Retina (tissue), 1 donor: ENCODE data around the gene CTCFL.

ENCODE experiments used
- DNase-seq: peaks from one replicate; pipeline ENCODE4 v3.0.0-alpha.2; 2016

The CTCFL gene, protein sequence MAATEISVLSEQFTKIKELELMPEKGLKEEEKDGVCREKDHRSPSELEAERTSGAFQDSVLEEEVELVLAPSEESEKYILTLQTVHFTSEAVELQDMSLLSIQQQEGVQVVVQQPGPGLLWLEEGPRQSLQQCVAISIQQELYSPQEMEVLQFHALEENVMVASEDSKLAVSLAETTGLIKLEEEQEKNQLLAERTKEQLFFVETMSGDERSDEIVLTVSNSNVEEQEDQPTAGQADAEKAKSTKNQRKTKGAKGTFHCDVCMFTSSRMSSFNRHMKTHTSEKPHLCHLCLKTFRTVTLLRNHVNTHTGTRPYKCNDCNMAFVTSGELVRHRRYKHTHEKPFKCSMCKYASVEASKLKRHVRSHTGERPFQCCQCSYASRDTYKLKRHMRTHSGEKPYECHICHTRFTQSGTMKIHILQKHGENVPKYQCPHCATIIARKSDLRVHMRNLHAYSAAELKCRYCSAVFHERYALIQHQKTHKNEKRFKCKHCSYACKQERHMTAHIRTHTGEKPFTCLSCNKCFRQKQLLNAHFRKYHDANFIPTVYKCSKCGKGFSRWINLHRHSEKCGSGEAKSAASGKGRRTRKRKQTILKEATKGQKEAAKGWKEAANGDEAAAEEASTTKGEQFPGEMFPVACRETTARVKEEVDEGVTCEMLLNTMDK

DNA sequence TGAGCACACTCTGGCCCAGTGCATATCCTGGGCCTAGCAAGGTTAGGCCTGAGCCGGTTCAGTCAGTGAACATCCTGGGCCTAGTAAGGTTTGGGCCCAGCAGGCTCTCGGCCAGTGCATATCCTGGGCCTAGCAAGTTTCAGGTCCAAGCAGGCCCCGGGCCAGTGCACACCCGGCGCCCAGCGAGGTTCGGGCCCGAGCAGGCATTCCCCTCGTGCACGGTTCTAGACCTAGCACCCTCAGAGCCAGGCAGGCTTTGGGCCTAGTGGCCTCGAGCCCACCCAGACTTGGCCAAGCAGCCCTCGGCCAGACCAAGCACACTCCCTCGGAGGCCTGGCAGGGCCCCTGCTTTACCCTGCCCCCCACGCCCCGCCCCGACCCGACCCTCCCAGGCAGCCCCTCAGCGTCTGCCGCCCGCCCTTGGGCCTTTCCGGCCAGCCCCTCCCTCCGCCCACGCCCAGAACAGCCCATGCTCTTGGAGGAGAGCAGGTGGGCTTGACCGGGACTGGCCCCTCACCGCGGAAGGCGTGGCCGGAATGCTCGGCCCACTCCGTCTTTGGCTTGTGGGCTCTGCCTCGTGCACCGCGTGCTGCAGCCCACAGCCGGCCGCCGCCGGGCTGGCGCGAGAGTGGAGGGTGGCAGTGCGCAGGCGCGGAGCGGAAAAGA lies at the start of gene CTCFL:
Gene CTCFL (minus strand): TSS at position 630 of the 666 bp plus-strand sequence. CDS start 935 bp downstream, outside the sequence.
- DNase-seq = no peak

DNA sequence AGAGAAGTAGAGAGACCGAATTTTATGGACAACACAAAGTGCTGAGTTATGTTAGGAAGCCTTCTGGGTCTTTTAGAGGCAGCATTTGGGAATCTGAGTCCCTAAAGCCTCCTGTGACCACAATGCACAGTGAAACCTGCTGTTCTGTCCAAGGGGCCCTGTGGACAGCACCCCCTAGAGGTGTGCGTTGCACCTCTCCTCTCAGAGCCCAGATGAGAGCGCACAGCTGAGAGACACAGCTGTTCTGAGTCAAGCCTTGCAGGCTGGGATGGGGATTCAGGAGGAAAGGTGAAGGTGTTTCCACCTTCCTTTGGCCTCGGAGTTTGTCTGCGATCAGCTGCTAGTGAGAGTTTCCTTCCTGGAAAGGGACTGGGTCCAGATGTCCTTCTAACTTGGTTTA lies 49.0 kb upstream of the CTCFL start:
- DNase-seq = no peak

DNA sequence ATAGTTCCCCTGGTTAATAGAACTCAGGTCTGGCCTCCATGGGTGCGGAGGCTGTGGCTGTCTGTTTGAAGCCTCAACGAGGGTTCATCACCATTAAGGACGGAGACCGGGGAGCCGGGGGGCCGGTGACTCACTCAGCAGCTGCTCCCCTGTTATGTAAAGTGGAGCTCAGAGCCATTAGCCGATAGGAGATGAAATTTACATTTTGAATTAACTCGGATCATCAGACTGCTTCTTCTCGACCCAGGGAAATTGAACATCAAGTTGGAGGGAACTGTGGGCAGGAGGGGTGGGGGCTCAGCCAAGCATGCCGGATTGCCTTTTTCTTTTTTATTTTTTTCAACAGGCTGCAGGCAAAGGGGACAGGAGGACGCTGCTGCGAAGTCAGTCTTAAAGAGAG lies 48.3 kb upstream of the CTCFL start:
- no peak for DNase-seq

DNA sequence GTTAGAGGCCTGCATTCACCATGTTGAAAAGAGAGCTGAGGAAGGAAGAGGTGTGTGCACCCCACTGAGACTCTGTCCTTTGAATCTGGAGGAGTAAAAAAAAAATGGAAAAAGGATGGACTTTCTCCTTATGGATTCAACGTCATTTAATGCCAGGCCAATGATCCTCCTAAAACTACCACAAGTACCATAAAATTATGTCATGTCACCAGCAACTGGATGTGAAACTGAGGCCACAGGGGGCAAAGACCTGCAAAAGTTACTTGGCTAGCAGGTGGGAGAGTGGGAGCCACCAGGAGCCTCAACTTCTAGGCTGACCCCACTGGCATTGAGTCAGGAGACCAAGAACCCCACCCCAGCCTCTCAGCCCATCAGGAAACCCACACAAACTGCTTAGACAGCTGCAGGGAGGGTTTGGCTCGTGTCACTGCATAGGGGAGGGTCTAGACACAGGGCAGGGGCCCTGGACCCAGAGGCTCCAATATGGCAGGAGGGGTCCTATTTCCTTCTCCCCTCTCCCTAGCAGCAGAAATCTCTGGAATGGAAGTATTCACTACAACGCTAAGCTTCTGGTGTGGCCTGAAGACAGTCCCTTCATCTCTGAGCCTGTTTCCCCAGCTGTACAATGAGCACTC lies 47.0 kb upstream of the CTCFL start:
- no peak for DNase-seq

DNA sequence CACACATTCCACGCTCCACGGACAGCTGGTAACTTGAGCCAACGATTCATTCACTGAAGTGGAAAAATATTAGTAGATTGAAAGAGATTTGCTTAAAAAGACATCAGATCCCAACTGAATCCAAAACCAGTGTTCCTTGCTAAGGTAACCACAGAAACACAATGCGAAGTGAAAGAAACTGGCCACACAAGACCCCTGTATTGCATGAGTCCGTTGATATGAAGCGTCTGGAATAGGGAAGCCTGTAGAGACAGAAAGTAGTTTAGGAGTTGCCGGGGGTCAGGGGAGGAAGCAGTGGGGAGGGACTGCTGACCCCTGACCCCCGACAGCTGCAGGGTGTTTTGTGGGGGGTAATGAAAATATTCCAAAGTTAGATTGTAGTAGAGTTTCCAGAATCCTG lies 46.0 kb upstream of the CTCFL start:
- no peak for DNase-seq

DNA sequence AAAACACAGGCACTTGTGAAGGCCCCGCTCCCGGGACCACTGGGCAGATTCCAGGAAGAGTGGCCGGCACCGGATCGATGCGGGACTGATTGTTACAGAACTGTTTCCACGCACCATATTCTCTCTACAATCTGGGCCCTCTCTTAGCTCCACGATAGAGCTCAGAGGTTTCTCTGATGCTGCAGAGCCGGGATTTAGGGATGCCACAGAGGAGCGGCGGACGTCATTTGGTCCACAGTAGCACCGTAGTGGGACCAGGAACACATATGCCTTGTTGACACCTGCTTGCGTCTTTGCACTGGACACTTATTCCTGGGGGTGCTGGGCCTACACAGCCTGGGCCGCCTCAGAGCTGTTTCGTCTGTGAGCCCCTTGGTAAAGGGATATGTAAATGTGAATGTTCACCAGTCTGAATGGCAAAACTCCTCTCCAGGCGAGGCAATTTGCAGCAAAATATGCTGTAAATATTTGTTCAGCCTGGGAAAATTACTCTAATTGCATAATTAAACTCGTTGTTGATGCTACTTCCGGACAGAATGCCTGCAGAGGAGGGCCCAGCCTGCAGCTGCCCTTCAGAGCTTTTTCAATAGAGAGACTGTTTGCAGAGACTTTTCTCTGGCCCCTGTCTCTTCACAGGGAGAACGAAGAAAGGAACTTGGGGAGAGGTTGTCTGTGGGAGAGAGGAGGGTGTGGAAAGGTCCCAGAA lies 45.4 kb upstream of the CTCFL start:
- DNase-seq = no peak

DNA sequence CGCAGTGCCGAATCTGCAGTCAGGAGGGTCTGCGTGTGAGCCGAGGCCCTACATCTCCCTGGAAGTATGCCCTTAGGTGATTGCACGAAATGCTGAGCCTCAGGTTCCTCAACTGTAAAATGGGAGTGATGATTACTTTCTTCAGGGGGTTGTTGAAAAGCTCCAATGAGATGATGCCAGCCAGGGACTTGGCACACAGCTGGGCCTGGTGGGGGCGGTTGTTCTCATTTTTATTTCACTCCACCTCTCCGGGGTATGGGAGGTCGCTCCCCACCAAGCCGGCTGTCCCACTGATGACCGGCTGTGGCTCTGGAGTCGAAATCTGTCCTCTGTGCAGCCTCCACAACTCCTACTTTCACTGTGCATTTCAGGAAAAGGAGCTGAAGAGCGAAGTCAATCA lies 44.0 kb upstream of the CTCFL start:
- DNase-seq = no peak

DNA sequence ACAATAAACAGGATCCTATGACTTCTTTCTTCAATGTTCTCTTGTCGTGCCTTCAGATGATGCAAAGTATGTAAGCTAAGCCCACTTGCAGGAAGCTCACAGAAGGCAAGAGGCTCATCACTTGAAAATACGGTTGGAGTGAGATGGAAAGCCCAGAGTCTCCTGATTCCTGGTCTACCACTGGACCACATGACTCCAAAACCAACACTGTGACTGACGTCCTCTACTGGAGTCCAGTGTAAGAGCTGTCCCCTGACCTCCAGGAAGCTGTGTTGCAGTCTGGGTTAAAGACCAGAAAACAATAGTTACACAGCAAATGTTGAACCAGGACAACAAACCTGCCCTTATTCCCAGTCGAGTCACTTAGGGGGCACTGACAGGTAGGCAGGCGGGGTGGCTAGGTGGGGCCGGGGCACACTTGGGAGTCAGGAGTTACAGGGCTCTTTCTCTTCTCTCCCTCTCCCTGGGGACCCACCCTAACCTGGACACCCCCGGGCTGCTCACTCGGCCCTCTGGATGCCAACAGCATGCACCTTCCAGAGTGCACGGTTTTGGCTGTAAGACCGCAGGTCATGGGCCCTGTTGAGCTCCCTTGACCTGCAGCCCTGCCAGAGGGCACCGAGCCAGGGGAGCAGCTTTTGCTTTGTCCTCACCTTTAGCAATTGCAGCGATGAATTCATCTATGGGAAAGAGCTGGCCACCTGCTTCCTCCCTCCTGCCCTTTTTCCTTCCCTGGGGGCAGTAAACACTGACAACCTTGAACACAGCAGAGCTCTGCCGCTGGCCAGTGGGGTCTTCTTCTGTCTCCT lies 43.4 kb upstream of the CTCFL start:
- DNase-seq = no peak

DNA sequence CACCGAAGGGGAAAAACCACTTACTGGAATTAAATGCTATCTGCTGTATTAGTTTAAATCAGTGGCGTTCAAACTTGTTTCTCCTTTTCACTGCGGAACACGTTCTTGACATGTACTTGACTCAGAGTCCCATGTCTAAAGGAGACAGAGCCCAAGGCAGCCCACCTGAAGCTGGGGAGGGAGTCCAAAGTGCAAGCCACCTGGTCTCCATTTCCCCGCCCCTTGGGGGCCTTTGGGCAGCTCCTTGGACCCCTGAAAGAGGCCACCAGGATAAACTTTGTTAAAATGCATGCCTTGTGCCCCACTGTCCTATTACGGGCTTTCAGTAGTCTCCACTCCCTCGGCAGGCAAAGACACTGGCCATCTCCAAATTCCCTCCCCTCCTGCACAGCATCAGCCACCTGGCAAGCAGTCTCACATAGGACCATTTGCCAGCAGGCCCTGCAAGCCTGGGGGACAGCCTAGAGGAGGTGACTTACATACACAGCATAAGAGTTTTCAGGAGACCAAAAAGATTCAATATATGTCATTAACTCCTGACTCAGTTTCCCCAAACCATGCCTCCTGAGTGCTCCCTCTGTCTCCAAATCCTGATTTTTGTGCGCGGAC lies 42.6 kb upstream of the CTCFL start:
- no peak for DNase-seq

DNA sequence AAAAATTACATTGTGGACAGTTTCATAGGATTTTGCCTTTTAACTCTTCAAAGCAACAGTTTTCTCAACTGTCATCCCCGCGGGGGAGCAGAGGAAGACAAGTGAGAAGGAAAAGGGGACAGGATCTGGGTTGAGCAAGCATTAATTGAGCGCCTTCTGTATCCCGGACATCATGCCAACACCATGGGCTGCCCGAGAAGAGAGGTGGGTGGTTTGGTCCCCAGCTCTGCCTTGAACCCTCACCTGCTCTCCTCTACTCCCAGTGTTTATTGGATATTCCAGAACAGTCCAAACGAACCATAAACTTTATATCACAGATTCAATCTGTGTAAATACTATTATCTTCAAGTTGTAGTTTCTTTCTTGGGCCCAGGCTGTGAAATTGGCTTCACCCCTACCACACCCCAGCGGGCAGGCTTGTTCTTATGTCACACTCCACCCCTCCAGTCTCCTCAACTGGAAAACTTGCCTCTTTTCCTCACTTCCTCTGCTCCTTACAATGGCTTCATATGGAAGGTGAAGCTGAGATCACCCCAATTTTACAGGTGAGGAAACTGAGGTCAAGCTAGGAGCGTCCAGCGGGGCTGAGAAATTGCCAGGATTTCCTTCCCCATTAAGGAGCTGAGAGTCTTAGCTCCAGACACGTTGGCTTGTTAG lies 42.0 kb upstream of the CTCFL start:
- no peak for DNase-seq

DNA sequence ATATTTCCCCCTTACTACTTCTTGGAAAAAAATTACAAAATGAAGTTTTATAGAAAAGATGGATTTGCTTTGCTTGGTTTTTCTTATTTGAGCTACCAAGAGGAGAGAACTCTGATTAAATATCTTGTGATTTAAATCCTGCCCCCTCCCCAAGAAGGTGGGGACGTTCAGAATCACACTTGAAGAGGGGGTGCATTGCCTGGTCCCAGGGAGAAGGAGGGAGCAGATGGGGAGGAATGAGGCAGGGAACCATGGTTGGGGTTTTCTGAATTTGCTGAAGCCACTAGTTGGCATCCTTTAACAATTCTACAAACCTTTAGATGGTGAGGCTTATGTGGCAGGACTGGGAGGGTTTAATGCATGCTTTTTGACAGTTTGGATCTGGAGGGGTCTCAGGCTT lies 41.5 kb upstream of the CTCFL start:
- DNase-seq = no peak

DNA sequence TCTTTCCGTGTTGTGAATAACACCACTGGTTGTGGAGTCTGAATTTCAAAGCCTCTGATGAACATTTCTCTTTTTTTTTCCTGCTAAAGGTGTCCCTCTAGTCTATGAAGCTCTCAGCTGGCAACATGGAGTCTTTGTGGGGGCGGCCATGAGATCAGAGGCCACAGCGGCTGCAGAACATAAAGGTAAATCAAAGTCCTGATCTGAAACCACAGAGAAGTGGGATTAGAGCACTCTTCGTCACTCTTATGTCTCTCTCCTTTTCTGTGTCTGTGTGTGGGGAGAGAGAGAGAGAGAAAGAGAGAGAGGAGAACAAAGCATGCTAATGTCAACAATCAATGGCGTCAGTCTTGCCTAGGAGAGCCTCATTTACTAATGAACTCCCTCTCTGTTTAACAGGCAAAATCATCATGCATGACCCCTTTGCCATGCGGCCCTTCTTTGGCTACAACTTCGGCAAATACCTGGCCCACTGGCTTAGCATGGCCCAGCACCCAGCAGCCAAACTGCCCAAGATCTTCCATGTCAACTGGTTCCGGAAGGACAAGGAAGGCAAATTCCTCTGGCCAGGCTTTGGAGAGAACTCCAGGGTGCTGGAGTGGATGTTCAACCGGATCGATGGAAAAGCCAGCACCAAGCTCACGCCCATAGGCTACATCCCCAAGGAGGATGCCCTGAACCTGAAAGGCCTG lies 40.2 kb upstream of the CTCFL start:
- DNase-seq = no peak

DNA sequence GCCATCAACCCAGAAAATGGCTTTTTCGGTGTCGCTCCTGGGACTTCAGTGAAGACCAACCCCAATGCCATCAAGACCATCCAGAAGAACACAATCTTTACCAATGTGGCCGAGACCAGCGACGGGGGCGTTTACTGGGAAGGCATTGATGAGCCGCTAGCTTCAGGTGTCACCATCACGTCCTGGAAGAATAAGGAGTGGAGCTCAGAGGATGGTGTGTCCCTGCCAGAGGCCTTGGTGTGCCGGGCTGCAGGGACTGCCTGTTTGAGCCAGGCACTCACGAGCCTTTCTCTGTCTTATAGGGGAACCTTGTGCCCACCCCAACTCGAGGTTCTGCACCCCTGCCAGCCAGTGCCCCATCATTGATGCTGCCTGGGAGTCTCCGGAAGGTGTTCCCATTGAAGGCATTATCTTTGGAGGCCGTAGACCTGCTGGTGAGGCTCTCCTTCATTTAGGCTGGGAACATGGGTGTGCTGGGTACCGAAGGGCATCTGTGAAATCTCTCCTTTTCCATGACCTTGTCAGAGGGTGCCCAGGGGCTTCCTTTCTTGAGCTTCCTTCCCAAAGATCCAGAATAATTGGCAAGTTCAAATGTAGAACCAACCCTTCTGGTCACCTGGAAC lies 39.4 kb upstream of the CTCFL start:
- DNase-seq = no peak

DNA sequence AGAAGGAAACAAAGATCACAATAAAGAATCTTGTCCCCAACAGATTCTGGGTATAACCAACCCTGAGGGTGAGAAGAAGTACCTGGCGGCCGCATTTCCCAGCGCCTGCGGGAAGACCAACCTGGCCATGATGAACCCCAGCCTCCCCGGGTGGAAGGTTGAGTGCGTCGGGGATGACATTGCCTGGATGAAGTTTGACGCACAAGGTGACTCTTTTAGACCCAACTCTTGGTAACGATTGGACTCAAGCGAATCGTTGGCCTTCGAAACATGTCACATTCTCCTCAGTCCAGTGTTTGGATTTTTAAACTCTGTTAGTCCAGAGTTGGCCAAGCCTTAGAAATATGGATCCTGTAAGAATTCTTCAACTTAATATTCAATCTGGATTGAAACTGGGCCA lies 38.6 kb upstream of the CTCFL start:
- no peak for DNase-seq

DNA sequence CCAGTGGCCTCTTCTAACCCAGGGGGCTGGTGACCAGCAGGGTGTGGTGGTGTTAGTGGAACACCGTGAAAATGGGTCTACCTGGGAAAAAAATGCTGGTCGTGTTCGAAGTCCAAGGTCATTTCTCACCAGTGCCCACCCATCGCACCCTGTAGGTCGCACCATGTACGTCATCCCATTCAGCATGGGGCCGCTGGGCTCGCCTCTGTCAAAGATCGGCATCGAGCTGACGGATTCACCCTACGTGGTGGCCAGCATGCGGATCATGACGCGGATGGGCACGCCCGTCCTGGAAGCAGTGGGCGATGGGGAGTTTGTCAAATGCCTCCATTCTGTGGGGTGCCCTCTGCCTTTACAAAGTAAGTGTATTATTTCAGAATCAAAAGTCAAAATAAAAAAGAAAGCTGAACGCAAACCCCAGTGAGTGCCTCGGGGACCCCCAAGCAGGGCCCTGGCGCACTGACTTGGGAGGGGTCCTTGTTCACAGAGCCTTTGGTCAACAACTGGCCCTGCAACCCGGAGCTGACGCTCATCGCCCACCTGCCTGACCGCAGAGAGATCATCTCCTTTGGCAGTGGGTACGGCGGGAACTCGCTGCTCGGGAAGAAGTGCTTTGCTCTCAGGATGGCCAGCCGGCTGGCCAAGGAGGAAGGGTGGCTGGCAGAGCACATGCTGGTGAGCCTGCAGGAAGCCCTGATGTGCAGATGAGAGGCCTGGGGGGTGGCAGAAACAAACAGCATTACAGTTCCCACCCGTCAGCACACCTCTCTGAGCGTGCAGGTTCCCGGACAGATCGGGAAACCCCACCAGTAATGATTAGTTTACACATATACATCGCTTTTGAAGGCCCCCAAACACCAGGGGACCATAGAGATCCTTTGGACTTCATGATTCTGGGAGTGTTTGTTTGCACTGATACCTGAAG lies 37.9 kb upstream of the CTCFL start:
- no peak for DNase-seq

DNA sequence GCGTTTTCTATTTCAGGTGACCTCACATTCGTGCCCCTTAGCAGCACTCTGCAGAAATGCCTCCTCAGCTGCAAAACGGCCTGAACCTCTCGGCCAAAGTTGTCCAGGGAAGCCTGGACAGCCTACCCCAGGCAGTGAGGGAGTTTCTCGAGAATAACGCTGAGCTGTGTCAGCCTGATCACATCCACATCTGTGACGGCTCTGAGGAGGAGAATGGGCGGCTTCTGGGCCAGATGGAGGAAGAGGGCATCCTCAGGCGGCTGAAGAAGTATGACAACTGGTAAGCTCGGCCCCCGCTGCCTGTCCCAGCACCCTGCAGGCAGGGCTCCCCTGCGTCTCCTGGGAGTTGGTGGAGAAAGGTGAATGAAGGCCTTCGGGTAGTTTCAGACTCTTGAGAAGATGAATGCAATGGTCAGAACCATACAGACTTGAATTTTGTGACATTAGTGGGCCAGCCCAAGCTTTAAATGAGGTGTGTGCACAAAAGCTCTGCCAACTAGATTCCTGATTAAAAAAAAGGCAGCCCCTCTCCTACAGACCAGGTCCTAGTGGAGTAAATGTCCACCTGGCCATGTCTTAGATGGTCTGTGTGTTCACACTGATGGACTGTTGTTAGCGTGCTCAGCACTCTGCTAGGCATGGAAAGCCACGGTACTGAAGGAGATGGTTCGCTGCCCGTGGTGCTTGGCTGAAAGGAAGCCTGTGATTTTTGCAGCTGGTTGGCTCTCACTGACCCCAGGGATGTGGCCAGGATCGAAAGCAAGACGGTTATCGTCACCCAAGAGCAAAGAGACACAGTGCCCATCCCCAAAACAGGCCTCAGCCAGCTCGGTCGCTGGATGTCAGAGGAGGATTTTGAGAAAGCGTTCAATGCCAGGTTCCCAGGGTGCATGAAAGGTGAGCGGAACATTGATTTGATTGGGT lies 36.7 kb upstream of the CTCFL start:
- no peak for DNase-seq

DNA sequence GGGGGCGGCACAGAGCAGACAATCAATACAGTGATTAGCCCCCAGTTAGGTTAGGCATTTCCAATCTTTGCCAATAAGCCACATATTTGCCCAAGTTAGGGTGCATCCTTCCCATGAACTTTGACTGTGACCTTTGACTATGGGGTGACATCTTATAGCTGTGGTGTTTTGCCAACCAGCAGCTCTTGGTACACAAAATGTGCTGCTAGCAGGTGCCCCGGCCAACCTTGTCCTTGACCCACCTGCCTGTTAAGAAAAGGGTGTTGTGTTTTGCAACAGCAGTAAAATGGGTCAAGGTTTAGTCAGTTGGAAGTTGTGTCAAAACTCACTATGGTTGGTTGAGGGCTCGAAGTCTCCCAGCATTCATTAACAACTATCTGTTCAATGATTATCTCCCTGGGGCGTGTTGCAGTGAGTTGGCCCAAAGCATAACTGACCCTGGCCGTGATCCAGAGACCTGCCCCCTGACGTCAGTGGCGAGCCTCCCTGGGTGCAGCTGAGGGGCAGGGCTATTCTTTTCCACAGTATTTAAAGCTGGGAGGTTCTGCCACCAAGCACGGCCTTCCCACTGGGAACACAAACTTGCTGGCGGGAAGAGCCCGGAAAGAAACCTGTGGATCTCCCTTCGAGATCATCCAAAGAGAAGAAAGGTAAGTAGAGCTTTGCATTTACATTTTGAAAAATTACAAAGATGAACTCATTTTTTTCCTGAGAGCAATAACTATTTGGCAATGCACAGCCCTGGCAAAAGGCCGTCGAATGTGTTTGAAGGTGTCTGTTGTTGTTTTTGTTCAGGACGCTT lies 35.8 kb upstream of the CTCFL start, which contains the start of gene PCK1:
Gene PCK1 (plus strand): TSS at position 557 of the 802 bp plus-strand sequence. CDS start 302 bp downstream, outside the sequence.
- DNase-seq = no peak
